Kidney (tissue), 14 donors: Measurements from ENCODE around the gene PNCK. TPM values are rescaled to one million over a fixed set of nuclear protein-coding genes. Genes with fewer than 3 reads are reported as not detected.
A peak's percentile ranks its signal among the peaks of the same experiment; 100 is the strongest.

Source experiments
- DNase-seq, 5 donors: peaks; one replicate each; pipeline ENCODE4 v3.0.0-alpha.2; 2013 to 2020
- FAIRE-seq: peaks from 2 replicates; lab custom pipeline; 2012; peaks lifted over from hg19 to GRCh38; lab: Jason Lieb, UNC
- H3K27ac ChIP-seq, 2 donors: one replicate each; pipeline ENCODE4 v1.7.0; 2013; ENCODE audit warnings: low read depth in 2 of 2, low read length in 2 of 2, inconsistent platforms in 1 of 2
- H3K27me3 ChIP-seq: one replicate; pipeline ENCODE4 v1.7.1; 2013; ENCODE audit warnings: low read length, inconsistent platforms; ENCODE audit not compliant: control insufficient read depth, insufficient read depth
- H3K36me3 ChIP-seq, 3 donors: one replicate each; pipeline versions ENCODE4 v1.7.0 to v1.7.1; 2013; ENCODE audit warnings: low read length in 3 of 3, control low read depth in 1 of 3, inconsistent platforms in 1 of 3; ENCODE audit not compliant: insufficient read depth in 3 of 3, control insufficient read depth in 2 of 3
- H3K4me1 ChIP-seq, 3 donors: one replicate each; pipeline versions ENCODE4 v1.7.0 to v1.7.1; 2013; ENCODE audit warnings: low read length in 3 of 3, inconsistent platforms in 1 of 3, low read depth in 1 of 3; ENCODE audit not compliant: control insufficient read depth in 2 of 3, insufficient read depth in 2 of 3
- H3K4me3 ChIP-seq, 3 donors: one replicate each; pipeline versions ENCODE4 v1.7.0 to v1.8.1; 2013; ENCODE audit warnings: low read length in 3 of 3, control low read depth in 1 of 3, inconsistent platforms in 1 of 3
- H3K9ac ChIP-seq, 3 donors: one replicate each; pipeline versions ENCODE4 v1.7.0 to v1.7.1; 2013; ENCODE audit warnings: low read length in 3 of 3, control low read depth in 1 of 3, inconsistent platforms in 1 of 3
- H3K9me3 ChIP-seq, 3 donors: one replicate each; pipeline versions ENCODE4 v1.7.0 to v1.7.1; 2013; ENCODE audit warnings: low read length in 3 of 3, control low read depth in 1 of 3, inconsistent platforms in 1 of 3; ENCODE audit not compliant: control insufficient read depth in 2 of 3, insufficient read depth in 1 of 3
- CTCF ChIP-seq: IDR thresholded peaks from 3 replicates; pipeline ENCODE4 v1.5.1; 2012; ENCODE audit warnings: mild to moderate bottlenecking, moderate library complexity, borderline replicate concordance; ENCODE audit not compliant: insufficient read depth; ENCODE audit errors: extremely low read depth
- intact Hi-C: fragments of 100-400 bp; cut with DNase I; formaldehyde crosslinking; loops from one replicate; pipeline ENCODE4 v1.11.1; 2022
- polyA plus RNA-seq: library from polyadenylated mRNA; stranded (reverse); fragments of 350-450 nt; fragmentation: Illumina TruSeq; extraction: RNeasy Lipid Tissue Mini Kit (QIAGEN cat#74804); gene quantifications from one replicate; pipeline ENCODE4 v1.2.3, GENCODE V29; 2014; ENCODE audit warnings: low read depth, low replicate concordance; ENCODE audit not compliant: insufficient read depth
- total RNA-seq: library from RNA; stranded (reverse); fragmentation: NEBNext Ultra II Directional; extraction: Animal tissue kit (Norgen Biotek cat#: 25700); gene quantifications from one replicate; pipeline ENCODE4 v1.2.1, GENCODE V29; 2021
- donor health status: control.
- donor health status: control.
- donor health status: control.
- donor health status: control.
- donor health status: control.
- donor health status: DM: yes; HTN: yes; CAD: no.
- donor health status: Normal renal cell carcinoma (clear cell type).

Gene PNCK
- total and polyA plus RNA-seq, 2 donors from 2014 or later: 1.5 to 5.5 TPM

- peak overlapping the region in 1 of 3 donors; percentile 3 for H3K9ac ChIP-seq
- H3K27ac ChIP-seq: no peak overlapping the region
- H3K27me3 ChIP-seq: no peaks in the 10 kb centered on the region
- H3K9me3 ChIP-seq: no peaks in the 10 kb centered on the region
- no peak for FAIRE-seq
- no peak for TF ChIP-seq CTCF
- no peaks in the 10 kb centered on the region for H3K36me3 ChIP-seq
- H3K4me3 ChIP-seq: peak overlapping the region in 2 of 3 donors; percentile 29 to 42
- DNase-seq: peak in 2 of 5 donors; percentile 67 to 76
- intact Hi-C loops: no loop called here
- peaks cover 0 to 4% (median 0%) of the 10 kb centered on the region in 3 donors for H3K4me1 ChIP-seq
Measured at GRCh38 chrX:153688911-153689590, 15.4 kb upstream of the PNCK start.

GRCh38 chrX:153688506-153688905 is 14.9 kb upstream of the PNCK start:
- FAIRE-seq (no peak), DNase-seq (peak in 1 of 5 donors; percentile 67)
- Histone ChIP-seq H3K27me3 (no peaks in the 10 kb centered on the region), H3K4me1 (peaks cover 0 to 4% (median 0%) of the 10 kb centered on the region in 3 donors), H3K9ac (no peak overlapping the region), H3K36me3 (no peaks in the 10 kb centered on the region), H3K4me3 (no peak overlapping the region), H3K27ac (no peak overlapping the region), H3K9me3 (no peaks in the 10 kb centered on the region)
- intact Hi-C loops: no loop called here
- no peak for TF ChIP-seq CTCF

GRCh38 chrX:153688071-153688470 is 14.5 kb upstream of the PNCK start:
- no peak for FAIRE-seq

More at GRCh38 chrX:153688071-153688470, 14.5 kb upstream of the PNCK start:
- Histone ChIP-seq H3K36me3 (no peaks in the 10 kb centered on the region), H3K4me3 (no peak overlapping the region), H3K27me3 (no peaks in the 10 kb centered on the region), H3K9ac (no peak overlapping the region), H3K9me3 (no peaks in the 10 kb centered on the region), H3K27ac (no peak overlapping the region), H3K4me1 (peaks cover 0 to 4% (median 0%) of the 10 kb centered on the region in 3 donors)
- peak in 1 of 5 donors; percentile 44 for DNase-seq
- intact Hi-C loops: no loop called here
- no peak for TF ChIP-seq CTCF
